SU-DHL-6 (cell line): ENCODE measurements around the gene CHL1.

Experiments
- CTCF ChIP-seq: fragments of 200-600 bp; sonication (generic); IDR thresholded peaks from one replicate; pipeline ENCODE4 v1.5.1; 2017; ENCODE audit warnings: antibody characterized with exemption, mild to moderate bottlenecking, low read length, moderate library complexity; ENCODE audit not compliant: insufficient read depth, poor library complexity, severe bottlenecking
- EZH2phosphoT487 ChIP-seq: fragments of 200-600 bp; sonication (generic), shearing (Covaris generic); conservative IDR thresholded peaks from 2 replicates; pipeline ENCODE4 v1.6.1; 2018; ENCODE audit warnings: mild to moderate bottlenecking, antibody characterized with exemption, low read length, moderate library complexity, mixed read lengths

DNA sequence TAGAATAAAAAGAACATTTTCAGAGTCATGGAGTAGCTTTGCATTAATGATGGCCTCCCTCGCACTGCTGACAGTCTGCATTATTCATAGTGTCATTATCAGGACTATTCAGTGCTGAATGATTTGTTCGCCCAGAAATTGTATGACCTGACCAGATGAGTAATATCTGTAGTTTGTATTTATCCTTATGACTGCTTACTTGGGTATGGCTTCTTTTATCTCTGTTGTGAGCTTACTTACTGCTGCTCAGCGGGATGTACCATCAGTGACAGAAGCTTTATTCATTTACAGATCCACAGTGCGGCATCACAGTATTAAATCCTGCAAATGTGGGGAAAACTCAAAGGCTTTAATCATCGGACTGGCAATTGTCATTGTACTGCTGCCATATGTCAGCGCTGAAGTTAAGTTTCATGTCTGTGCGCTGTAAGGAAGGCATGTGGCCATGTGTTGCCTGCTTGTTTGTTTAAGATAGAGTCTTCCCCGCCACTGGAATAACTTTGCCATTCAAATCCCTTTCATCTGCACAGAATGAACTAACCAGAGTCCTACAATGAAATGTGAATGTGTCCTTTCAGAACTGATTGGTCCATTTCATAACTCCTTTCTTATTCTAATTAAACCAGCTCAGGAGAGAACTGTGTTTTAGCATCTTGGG lies 262.2 kb downstream of the CHL1 start:
- TF ChIP-seq CTCF (no peak), EZH2phosphoT487 (no peak)
